Vagina (tissue), 2 donors: ENCODE data around the gene PHF21B. TPM values are rescaled to one million over a fixed set of nuclear protein-coding genes. Genes with fewer than 3 reads are reported as not detected.

Experiments used
- DNase-seq, 2 donors: peaks; one replicate each; pipeline ENCODE4 v3.0.0-alpha.2; 2017; ENCODE audit errors: extremely low spot score in 2 of 2
- H3K27ac ChIP-seq: fragments of 200-600 bp; sonication (generic); one replicate; pipeline ENCODE4 v1.5.1; 2019
- H3K27me3 ChIP-seq: fragments of 200-600 bp; sonication (generic); one replicate; pipeline ENCODE4 v1.5.1; 2019
- H3K36me3 ChIP-seq, 2 donors: fragments of 200-600 bp; sonication (generic); one replicate each; pipeline ENCODE4 v1.5.1; 2017 to 2019
- H3K4me1 ChIP-seq: fragments of 200-600 bp; sonication (generic); one replicate; pipeline ENCODE4 v1.5.1; 2019
- H3K4me3 ChIP-seq, 2 donors: fragments of 200-600 bp; sonication (generic); 1 replicate in 1 of 2; 2 replicates in 1 of 2; pipeline ENCODE4 v1.5.1; 2016 to 2019
- H3K9me3 ChIP-seq: fragments of 200-600 bp; sonication (generic); one replicate; pipeline ENCODE4 v1.5.1; 2019
- POLR2A ChIP-seq, 2 donors: fragments of 450-650 bp; IDR thresholded peaks; one replicate each; pipeline ENCODE4 v1.6.1; 2017; ENCODE audit warnings: antibody characterized with exemption in 2 of 2, mild to moderate bottlenecking in 2 of 2, moderate library complexity in 2 of 2
- POLR2AphosphoS5 ChIP-seq, 2 donors: sonication (generic); formaldehyde crosslinking; IDR thresholded peaks; one replicate each; pipeline ENCODE4 v1.9.0; 2017; ENCODE audit warnings: antibody characterized with exemption in 2 of 2, mild to moderate bottlenecking in 2 of 2, low read depth in 1 of 2; ENCODE audit not compliant: insufficient read depth in 1 of 2
- intact Hi-C: fragments of 100-400 bp; cut with DNase I; formaldehyde crosslinking; loops from one replicate; pipeline ENCODE4 v1.15.1; 2023
- total RNA-seq: library from RNA; depleted of rRNA; stranded (reverse); fragments of >200 nt; gene quantifications from one replicate; pipeline ENCODE4 v1.2.3, GENCODE V29; 2016
- TF ChIP-seq, protein P1 (sequence below), 3 experiments: fragments of 450-650 bp in 2 of 3; fragments of 200-600 bp in 1 of 3; sonication (generic) in 1 of 3; IDR thresholded peaks; one replicate each; pipeline ENCODE4 v1.5.1; 2017 to 2019; ENCODE audit warnings: antibody characterized with exemption in 3 of 3, mild to moderate bottlenecking in 2 of 3, moderate library complexity in 2 of 3

PHF21B gene
- total RNA-seq, 1 donor from 2014 or later = 2.2 TPM

- intact Hi-C loops = no loop called here
- Histone ChIP-seq H3K27ac (peak overlapping the region; percentile 61), H3K4me3 (no peak overlapping the region), H3K9me3 (no peaks in the 10 kb centered on the region), H3K4me1 (peaks cover 38% of the 10 kb centered on the region), H3K27me3 (no peaks in the 10 kb centered on the region), H3K36me3 (no peaks in the 10 kb centered on the region)
- no peak for TF ChIP-seq POLR2AphosphoS5 (IDR thresholded peaks at IDR 0.05; ENCODE audit: insufficient read depth in 1 of 2, low read depth in 1 of 2)
- TF ChIP-seq, protein P1, sequence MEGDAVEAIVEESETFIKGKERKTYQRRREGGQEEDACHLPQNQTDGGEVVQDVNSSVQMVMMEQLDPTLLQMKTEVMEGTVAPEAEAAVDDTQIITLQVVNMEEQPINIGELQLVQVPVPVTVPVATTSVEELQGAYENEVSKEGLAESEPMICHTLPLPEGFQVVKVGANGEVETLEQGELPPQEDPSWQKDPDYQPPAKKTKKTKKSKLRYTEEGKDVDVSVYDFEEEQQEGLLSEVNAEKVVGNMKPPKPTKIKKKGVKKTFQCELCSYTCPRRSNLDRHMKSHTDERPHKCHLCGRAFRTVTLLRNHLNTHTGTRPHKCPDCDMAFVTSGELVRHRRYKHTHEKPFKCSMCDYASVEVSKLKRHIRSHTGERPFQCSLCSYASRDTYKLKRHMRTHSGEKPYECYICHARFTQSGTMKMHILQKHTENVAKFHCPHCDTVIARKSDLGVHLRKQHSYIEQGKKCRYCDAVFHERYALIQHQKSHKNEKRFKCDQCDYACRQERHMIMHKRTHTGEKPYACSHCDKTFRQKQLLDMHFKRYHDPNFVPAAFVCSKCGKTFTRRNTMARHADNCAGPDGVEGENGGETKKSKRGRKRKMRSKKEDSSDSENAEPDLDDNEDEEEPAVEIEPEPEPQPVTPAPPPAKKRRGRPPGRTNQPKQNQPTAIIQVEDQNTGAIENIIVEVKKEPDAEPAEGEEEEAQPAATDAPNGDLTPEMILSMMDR (IDR thresholded peaks at IDR 0.05) = no peak
- TF ChIP-seq POLR2A (IDR thresholded peaks at IDR 0.05) = no peak
- DNase-seq = no peak
Observed at GRCh38 chr22:44931766-44932165, 78.0 kb downstream of the PHF21B start.

DNA sequence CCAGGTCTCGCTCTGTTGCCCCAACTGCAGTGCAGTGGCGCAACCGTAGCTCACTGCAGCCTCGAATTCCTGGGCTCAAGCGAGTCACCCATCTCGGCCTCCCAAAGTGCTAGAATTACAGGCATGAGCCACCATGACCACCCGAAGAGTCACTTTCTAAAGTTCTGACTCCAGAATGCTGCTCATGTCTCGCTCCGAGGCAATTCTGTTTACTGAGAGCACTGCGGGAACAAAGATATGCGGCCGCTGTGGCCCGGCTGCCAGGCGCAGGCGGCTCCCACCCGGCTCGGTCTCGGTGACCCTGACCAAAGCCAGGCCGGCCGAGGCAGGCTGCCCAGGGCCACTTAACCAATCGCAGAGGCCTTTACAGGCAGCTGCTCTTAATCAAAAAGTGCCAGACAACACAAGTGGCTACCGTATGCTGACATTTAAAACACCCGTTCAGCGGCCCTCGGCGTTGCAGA, 78.7 kb downstream of the PHF21B start:
- Histone ChIP-seq H3K27me3 (no peaks in the 10 kb centered on the region), H3K9me3 (no peaks in the 10 kb centered on the region), H3K4me1 (peaks cover 36% of the 10 kb centered on the region), H3K27ac (peak overlapping the region; percentile 61), H3K4me3 (no peak overlapping the region), H3K36me3 (no peaks in the 10 kb centered on the region)
- TF ChIP-seq POLR2A (IDR thresholded peaks at IDR 0.05) (no peak), POLR2AphosphoS5 (IDR thresholded peaks at IDR 0.05; ENCODE audit: insufficient read depth in 1 of 2, low read depth in 1 of 2) (peak in 1 of 2 donors; percentile 96)
- TF ChIP-seq, protein P1 (IDR thresholded peaks at IDR 0.05) = no peak
- no peak for DNase-seq
- intact Hi-C loops = no loop called here

DNA sequence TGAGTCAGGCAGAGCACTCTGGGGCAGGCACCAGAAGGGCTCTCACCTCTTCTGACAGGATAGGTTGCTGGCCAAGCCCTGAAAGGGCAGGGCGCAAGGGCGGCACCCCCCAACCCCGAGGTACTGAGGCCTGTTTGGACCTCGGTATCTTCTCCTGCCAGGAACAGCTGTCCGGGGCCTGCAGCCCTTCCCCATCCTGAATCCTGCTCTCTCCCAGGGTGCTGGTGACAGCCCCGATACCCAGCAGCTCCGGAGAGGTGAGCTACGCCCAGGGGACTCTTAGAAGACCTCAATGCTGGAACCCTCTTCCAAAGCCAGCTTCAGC, 79.1 kb downstream of the PHF21B start:
- H3K27ac ChIP-seq = peak overlapping the region; percentile 61
- H3K4me3 ChIP-seq = no peak overlapping the region
- H3K9me3 ChIP-seq = no peaks in the 10 kb centered on the region
- intact Hi-C loops = no loop called here
- H3K27me3 ChIP-seq = no peaks in the 10 kb centered on the region
- no peaks in the 10 kb centered on the region for H3K36me3 ChIP-seq
- TF ChIP-seq, protein P1 (IDR thresholded peaks at IDR 0.05) = no peak
- TF ChIP-seq POLR2AphosphoS5 (IDR thresholded peaks at IDR 0.05; ENCODE audit: insufficient read depth in 1 of 2, low read depth in 1 of 2) (no peak), POLR2A (IDR thresholded peaks at IDR 0.05) (no peak)
- peaks cover 32% of the 10 kb centered on the region for H3K4me1 ChIP-seq
- no peak for DNase-seq

DNA sequence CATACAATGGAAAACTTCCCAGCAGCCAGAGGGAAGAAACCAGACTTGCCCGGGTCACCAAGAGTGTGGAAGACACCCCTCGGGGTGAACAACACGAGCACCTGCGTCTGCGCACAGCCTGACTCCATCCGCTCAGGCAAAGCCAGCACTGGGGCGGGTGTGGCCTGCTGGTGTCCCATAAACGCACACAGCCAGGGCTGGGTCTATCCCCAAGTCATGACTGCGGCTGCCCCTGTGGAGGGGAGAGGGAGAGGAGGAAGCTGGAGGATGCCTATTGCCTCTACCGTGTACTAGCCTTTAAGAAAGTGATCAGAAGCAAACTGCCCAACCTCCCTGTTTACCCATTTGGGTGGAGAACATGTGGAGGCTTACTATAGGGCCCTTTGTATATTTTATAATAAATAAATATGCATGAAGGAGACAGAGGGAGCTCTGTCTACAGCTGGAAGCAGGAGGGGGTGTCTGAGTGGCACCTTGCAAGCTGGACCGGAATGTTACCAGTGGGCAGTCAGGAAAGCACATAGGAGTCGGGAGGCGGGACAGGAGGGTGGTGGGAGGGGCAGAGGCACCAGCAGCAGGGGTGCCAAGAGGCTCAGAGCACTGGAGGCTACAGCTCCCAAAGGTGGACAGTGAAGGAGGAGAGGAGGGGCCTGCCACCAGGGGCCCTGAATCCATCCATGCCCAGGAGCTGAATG, 79.6 kb downstream of the PHF21B start:
- intact Hi-C loops = no loop called here
- Histone ChIP-seq H3K36me3 (no peaks in the 10 kb centered on the region), H3K4me3 (no peak overlapping the region), H3K27ac (peak overlapping the region; percentile 61), H3K4me1 (peaks cover 31% of the 10 kb centered on the region), H3K9me3 (no peaks in the 10 kb centered on the region), H3K27me3 (no peaks in the 10 kb centered on the region)
- TF ChIP-seq, protein P1 (IDR thresholded peaks at IDR 0.05) = no peak
- TF ChIP-seq POLR2AphosphoS5 (IDR thresholded peaks at IDR 0.05; ENCODE audit: insufficient read depth in 1 of 2, low read depth in 1 of 2) (no peak), POLR2A (IDR thresholded peaks at IDR 0.05) (no peak)
- no peak for DNase-seq

DNA sequence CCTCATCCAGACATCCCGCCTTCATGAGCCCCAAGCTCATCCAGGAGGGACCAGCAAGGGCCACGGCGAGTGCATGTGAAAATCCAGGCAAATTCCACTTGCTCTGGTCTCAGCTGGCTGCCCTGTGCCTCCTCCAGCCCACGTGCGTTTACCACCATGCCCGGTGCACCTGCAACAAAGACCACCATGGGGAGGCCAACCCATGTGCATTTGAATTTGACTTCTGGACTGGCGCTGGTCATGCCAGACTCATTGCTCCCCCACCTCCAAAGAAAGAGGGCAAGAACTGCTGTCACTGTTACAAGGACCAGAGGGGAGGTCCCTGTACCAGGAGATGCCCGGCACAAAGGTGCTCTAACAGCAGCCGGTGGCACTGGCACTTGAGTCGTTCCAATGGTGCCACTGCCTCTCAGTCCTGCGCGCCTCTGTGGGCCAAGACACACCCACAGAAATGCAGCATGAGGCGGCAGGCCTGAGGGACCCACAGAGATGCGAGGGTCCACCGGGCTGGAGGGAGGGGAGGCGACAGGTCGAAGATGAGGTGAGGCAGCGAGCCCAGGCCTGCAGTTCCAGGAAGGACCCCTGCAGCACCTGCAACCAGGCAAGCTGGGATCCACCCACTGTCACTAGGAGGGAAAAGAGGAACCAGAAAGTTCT, 80.3 kb downstream of the PHF21B start:
- intact Hi-C loops = no loop called here
- no peaks in the 10 kb centered on the region for H3K9me3 ChIP-seq
- H3K4me3 ChIP-seq = no peak overlapping the region
- no peaks in the 10 kb centered on the region for H3K27me3 ChIP-seq
- DNase-seq = no peak
- peak overlapping the region; percentile 61 for H3K27ac ChIP-seq
- TF ChIP-seq POLR2A (IDR thresholded peaks at IDR 0.05) (no peak), POLR2AphosphoS5 (IDR thresholded peaks at IDR 0.05; ENCODE audit: insufficient read depth in 1 of 2, low read depth in 1 of 2) (no peak)
- TF ChIP-seq, protein P1 (IDR thresholded peaks at IDR 0.05) = no peak
- peaks cover 31% of the 10 kb centered on the region for H3K4me1 ChIP-seq
- H3K36me3 ChIP-seq = no peaks in the 10 kb centered on the region
